Lung (tissue), 16 donors: ENCODE data around the gene SOX14. TPM values are rescaled to one million over a fixed set of nuclear protein-coding genes. Genes with fewer than 3 reads are reported as not detected.

Source experiments
- ATAC-seq: fragments of 200-7000 bp; cut with Tn5 transposase; one replicate; pipeline ENCODE4 v1.9.1; 2020; ENCODE audit warnings: moderate number of reproducible peaks; ENCODE audit not compliant: insufficient read depth, low FRiP score
- DNase-seq, 3 donors: peaks; one replicate each; pipeline ENCODE4 v3.0.0-alpha.2; 2013 to 2017
- H3K27ac ChIP-seq, 2 donors: one replicate each; pipeline ENCODE4 v1.5.1; 2013; ENCODE audit warnings: mild to moderate bottlenecking in 2 of 2, moderate library complexity in 2 of 2, control low read depth in 1 of 2, inconsistent platforms in 1 of 2, low read depth in 1 of 2, low read length in 1 of 2
- H3K27me3 ChIP-seq, 3 donors: one replicate each; pipeline ENCODE4 v1.5.1; 2013; ENCODE audit warnings: low read length in 2 of 3; ENCODE audit not compliant: control insufficient read depth in 3 of 3, insufficient read depth in 3 of 3
- H3K36me3 ChIP-seq, 4 donors: one replicate each; pipeline ENCODE4 v1.5.1; 2013; ENCODE audit warnings: low read length in 4 of 4, mild to moderate bottlenecking in 1 of 4, moderate library complexity in 1 of 4; ENCODE audit not compliant: control insufficient read depth in 4 of 4, insufficient read depth in 4 of 4
- H3K4me1 ChIP-seq, 5 donors: one replicate each; pipeline ENCODE4 v1.5.1; 2013; ENCODE audit warnings: low read length in 5 of 5, mild to moderate bottlenecking in 2 of 5, moderate library complexity in 1 of 5; ENCODE audit not compliant: control insufficient read depth in 5 of 5, insufficient read depth in 5 of 5
- H3K4me3 ChIP-seq: one replicate; pipeline ENCODE4 v1.5.1; 2013; ENCODE audit warnings: mild to moderate bottlenecking, control low read depth, moderate library complexity
- H3K9ac ChIP-seq, 2 donors: one replicate each; pipeline ENCODE4 v1.5.1; 2013; ENCODE audit warnings: low read length in 2 of 2, control low read depth in 1 of 2; ENCODE audit not compliant: insufficient read depth in 1 of 2
- H3K9me3 ChIP-seq, 4 donors: one replicate each; pipeline ENCODE4 v1.5.1; 2013; ENCODE audit warnings: low read length in 3 of 4, mild to moderate bottlenecking in 1 of 4, moderate library complexity in 1 of 4; ENCODE audit not compliant: control insufficient read depth in 4 of 4, insufficient read depth in 3 of 4
- CTCF ChIP-seq: IDR thresholded peaks from 2 replicates; pipeline ENCODE4 v1.5.1; 2012; ENCODE audit warnings: mild to moderate bottlenecking; ENCODE audit errors: control extremely low read depth, extremely low read depth
- WGBS, 2 donors: extraction: QIAGEN DNeasy Blood & Tissue Kit; methylation state at CpG; one replicate each; pipeline ENCODE4 v1.1.7; 2013; 5-methylcytosine and 5-hydroxymethylcytosine counted together
- long read RNA-seq, 5 donors: transcript quantifications; one replicate each; lab custom pipeline, GENCODE V29; 2026
- polyA plus RNA-seq, 2 donors: library from polyadenylated mRNA; stranded (reverse); fragments of 200-250 nt; gene quantifications; one replicate each; pipeline ENCODE4 v1.2.1, GENCODE V29; 2013
- total RNA-seq, 2 donors: library from RNA; depleted of rRNA in 1 of 2; stranded (reverse); fragments of >200 nt in 1 of 2; gene quantifications; one replicate each; pipeline ENCODE4 v1.2.1, GENCODE V29; 2014 to 2021
- donor health status: control.
- donor health status: control.
- donor health status: Bipolar disorder and iron deficiency.
- donor health status: healthy.
- donor health status: DM: yes; HTN: yes; CAD: no.

SOX14 gene
- not detected for total RNA-seq
- polyA plus RNA-seq: not detected
- long read RNA-seq, donor 1: 0 reads
- long read RNA-seq, donor 2: 0 reads
- long read RNA-seq, donor 3: 0 reads
- long read RNA-seq, donor 4: 0 reads
- long read RNA-seq, donor 5: 0 reads

- H3K36me3 ChIP-seq: no peaks in the 10 kb centered on the region
- H3K9ac ChIP-seq: no peak within 1 kb of the TSS
- no peak within 1 kb of the TSS for H3K27ac ChIP-seq
- DNase-seq: peak in 2 of 3 donors; percentile 64 to 66
- H3K27me3 ChIP-seq: peaks cover 22 to 99% (median 92%) of the 10 kb centered on the region in 3 donors
- no peak for ATAC-seq
- WGBS, 2 donors: 2% methylated on average over 30 of the region's 30 CpGs
- no peak for TF ChIP-seq CTCF
- H3K4me1 ChIP-seq: peaks cover 0 to 14% (median 13%) of the 10 kb centered on the region in 5 donors
- peaks cover 0 to 11% (median 0%) of the 10 kb centered on the region in 4 donors for H3K9me3 ChIP-seq
- no peak within 1 kb of the TSS for H3K4me3 ChIP-seq
Measured at GRCh38 chr3:137764001-137764433, at the start of gene SOX14. SOX14 (plus strand) TSS chr3:137764315; CDS start chr3:137764785, 470 bp downstream.

- TF ChIP-seq CTCF: no peak
- no peaks in the 10 kb centered on the region for H3K4me1 ChIP-seq
- DNase-seq (no peak), ATAC-seq (no peak)
- H3K9ac ChIP-seq: no peak overlapping the region
- no peak overlapping the region for H3K4me3 ChIP-seq
- no peaks in the 10 kb centered on the region for H3K36me3 ChIP-seq
- no peaks in the 10 kb centered on the region for H3K27me3 ChIP-seq
- H3K27ac ChIP-seq: no peak overlapping the region
- H3K9me3 ChIP-seq: peaks cover 0 to 2% (median 0%) of the 10 kb centered on the region in 4 donors
- 91 to 93% methylated on average over 19 to 25 of the region's 25 CpGs for WGBS, 2 donors
Measured at GRCh38 chr3:137714551-137714950, 49.6 kb upstream of the SOX14 start.

- ATAC-seq (no peak), DNase-seq (no peak)
- no peaks in the 10 kb centered on the region for H3K27me3 ChIP-seq
- no peak overlapping the region for H3K9ac ChIP-seq
- H3K36me3 ChIP-seq: no peaks in the 10 kb centered on the region
- no peaks in the 10 kb centered on the region for H3K4me1 ChIP-seq
- no peak for TF ChIP-seq CTCF
- H3K9me3 ChIP-seq: peaks cover 0 to 7% (median 3%) of the 10 kb centered on the region in 4 donors
- H3K4me3 ChIP-seq: no peak overlapping the region
- no peak overlapping the region for H3K27ac ChIP-seq
Measured at GRCh38 chr3:137724240-137724639, 39.9 kb upstream of the SOX14 start.

GRCh38 chr3:137737208-137737607, 26.9 kb upstream of the SOX14 start:
- TF ChIP-seq CTCF: no peak
- Histone ChIP-seq H3K9me3 (peaks cover 0 to 20% (median 15%) of the 10 kb centered on the region in 4 donors), H3K4me3 (no peak overlapping the region), H3K9ac (no peak overlapping the region), H3K27me3 (no peaks in the 10 kb centered on the region), H3K36me3 (no peaks in the 10 kb centered on the region), H3K27ac (no peak overlapping the region), H3K4me1 (no peaks in the 10 kb centered on the region)
- no peak for ATAC-seq
- DNase-seq: no peak
- WGBS, 2 donors: 73 to 80% methylated on average over 2 of the region's 2 CpGs
